Transverse colon (tissue), 4 donors: ENCODE measurements around the gene OXER1.

Experiments used
- CTCF ChIP-seq, 5 experiments: fragments of 200-600 bp in 3 of 5; fragments of 450-650 bp in 2 of 5; sonication (generic) in 3 of 5; IDR thresholded peaks; 1 replicate in 2 of 5; 2 replicates in 3 of 5; pipeline ENCODE4 v1.5.1; 2016 to 2017; ENCODE audit warnings: antibody characterized with exemption in 5 of 5, inconsistent platforms in 3 of 5, mild to moderate bottlenecking in 2 of 5, moderate library complexity in 1 of 5
- EP300 ChIP-seq: sonication (generic); formaldehyde crosslinking; IDR thresholded peaks from one replicate; pipeline ENCODE4 v1.6.1; 2017; ENCODE audit warnings: antibody characterized with exemption, low read depth
- POLR2A ChIP-seq: fragments of 450-650 bp; IDR thresholded peaks from one replicate; pipeline ENCODE4 v1.6.1; 2016; ENCODE audit warnings: antibody characterized with exemption, mild to moderate bottlenecking, moderate library complexity
- POLR2AphosphoS5 ChIP-seq, 3 donors: sonication (generic); formaldehyde crosslinking; IDR thresholded peaks; one replicate each; pipeline ENCODE4 v1.6.1; 2016; ENCODE audit warnings: antibody characterized with exemption in 3 of 3

DNA sequence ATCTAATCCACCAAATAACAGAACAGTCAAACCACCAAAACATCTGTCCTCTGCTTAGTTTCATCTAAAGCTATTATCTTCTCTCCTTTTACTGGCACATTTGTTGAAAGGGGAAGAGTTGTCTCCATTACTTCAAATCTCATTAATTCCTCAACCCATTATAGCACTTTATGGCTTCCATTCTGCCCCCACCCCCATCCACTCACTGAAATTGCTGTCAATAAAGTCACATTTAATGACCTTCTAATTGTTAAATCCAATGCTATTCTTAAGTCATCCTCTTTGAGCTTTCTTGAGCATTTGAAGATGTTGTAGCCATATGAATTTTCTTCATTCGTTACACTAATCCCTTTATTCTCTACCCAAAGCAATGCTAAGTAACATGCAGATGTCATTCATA, 5.2 kb downstream of the OXER1 start:
- TF ChIP-seq CTCF (IDR thresholded peaks at IDR 0.05) (no peak), POLR2A (no peak), EP300 (no peak), POLR2AphosphoS5 (IDR thresholded peaks at IDR 0.05) (no peak)
